HG03025 (cell line): ENCODE results near the gene MACROD1.
A peak's percentile ranks its signal among the peaks of the same experiment; 100 is the strongest.

ENCODE experiments used
- ATAC-seq: cut with Tn5 transposase; IDR thresholded peaks from one replicate; pipeline ENCODE4 v1.9.1; 2021; ENCODE audit warnings: mild to moderate bottlenecking, moderate library complexity; ENCODE audit not compliant: unreplicated experiment, low FRiP score

The MACROD1 gene, protein sequence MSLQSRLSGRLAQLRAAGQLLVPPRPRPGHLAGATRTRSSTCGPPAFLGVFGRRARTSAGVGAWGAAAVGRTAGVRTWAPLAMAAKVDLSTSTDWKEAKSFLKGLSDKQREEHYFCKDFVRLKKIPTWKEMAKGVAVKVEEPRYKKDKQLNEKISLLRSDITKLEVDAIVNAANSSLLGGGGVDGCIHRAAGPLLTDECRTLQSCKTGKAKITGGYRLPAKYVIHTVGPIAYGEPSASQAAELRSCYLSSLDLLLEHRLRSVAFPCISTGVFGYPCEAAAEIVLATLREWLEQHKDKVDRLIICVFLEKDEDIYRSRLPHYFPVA

DNA sequence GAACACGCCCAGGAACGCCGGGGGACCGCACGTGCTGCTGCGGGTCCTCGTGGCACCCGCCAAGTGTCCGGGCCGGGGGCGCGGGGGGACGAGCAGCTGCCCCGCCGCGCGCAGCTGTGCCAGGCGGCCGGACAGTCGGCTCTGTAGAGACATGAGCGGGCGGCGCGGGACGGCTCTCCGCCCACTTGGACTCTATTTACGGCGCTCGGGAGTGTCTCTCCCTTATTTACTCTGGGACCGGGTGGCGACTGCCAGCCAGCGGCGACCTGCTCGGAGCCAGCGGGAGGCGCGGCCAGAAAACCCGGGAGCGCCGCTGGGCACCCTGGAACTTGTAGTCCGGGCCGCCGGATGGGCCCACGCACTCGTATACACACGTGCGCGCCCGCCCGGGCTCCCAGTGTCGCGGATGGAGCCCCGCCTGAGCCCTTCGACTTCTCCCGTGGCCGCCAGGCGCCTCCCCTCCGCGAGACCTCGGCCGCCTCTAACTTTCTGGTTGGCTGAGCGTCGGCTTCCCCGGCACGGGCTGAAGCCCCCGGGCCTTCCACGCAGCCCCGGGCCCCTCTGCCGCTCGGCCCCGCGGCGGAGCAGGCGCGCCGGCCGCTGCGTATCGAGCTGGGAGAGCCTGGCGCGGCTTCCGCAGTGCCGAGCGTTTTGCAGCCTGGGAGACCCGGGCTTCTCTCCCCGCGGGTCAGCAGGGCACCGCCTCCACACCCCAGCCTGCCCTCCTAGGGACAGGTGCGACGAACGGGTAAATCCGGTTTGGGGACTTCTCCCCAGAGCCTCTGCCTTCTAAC is at the start of gene MACROD1:
MACROD1 (minus strand) TSS at position 272 of the 794 bp plus-strand sequence; CDS start at position 153, 119 bp downstream.
- ATAC-seq: peak; percentile 75

DNA sequence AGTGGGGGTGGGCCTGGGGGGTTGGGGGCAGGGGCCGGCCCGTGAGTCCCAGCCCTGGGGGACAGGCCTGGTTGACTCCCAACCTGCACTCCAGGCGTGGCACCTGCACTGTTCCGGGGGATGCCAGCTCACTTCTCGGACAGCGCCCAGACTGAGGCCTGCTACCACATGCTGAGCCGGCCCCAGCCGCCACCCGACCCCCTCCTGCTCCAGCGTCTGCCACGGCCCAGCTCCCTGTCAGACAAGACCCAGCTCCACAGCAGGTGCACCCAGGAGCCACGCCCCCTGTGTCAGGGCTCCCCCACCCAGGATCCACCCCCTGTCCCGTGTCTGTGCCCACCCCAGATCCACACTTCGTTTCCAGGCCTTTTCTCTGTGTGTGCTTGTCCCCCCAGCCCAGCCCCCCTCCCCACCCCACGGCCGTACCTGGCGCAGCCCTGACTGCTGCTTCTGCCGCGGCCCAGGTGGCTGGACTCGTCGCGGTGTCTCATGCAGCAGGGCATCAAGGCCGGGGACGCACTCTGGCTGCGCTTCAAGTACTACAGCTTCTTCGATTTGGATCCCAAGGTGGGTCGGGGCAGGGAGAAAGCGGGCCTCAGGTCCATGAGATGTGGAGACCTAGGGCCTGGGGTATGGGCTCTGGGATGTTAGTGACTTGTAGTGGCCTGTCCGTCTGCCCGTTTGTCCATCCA is 45.4 kb upstream of the MACROD1 start:
- ATAC-seq: no peak

DNA sequence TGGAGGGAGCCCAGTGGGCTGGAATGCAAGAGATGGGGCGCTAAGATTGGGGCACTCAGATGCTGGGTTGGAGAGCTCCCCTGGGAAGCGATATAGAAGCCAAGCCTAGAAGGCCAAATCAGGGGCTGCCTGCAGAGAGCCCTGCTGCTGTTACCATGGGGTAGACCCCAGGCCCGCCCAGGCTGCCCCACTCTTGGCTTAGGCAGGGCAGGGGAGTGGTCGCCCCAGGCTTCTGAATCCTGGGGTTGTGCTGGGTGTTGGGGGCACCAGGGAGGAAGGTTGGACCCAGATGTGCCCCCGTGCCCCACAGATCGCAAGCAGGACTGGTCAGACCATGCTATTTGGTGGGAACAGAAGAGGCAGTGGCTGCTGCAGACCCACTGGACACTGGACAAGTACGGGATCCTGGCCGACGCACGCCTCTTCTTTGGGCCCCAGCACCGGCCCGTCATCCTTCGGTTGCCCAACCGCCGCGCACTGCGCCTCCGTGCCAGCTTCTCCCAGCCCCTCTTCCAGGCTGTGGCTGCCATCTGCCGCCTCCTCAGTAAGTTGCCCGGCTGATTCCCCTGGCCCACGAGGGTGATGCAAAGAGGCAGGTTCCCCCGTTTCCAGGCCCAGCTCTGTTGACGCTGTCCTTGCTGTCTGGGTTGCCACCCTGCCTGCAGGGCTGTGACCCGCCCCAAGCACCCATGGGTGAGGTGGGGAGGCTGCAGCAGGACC is 44.5 kb upstream of the MACROD1 start:
- ATAC-seq: no peak

DNA sequence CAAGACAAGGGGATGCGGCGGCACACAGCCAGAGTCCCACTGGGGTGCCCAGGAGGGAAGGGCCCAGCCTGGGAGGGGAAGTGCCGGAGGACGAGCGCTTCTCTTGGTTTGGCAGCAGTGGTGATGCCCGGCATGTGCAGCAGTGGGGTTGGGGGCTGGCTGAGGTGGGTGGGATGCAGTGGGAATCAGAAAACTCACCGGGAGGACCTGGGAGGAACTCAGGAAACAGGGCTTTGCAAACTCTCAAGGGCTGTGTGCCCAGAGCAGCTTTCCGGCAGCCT is 43.6 kb upstream of the MACROD1 start:
- no peak for ATAC-seq

DNA sequence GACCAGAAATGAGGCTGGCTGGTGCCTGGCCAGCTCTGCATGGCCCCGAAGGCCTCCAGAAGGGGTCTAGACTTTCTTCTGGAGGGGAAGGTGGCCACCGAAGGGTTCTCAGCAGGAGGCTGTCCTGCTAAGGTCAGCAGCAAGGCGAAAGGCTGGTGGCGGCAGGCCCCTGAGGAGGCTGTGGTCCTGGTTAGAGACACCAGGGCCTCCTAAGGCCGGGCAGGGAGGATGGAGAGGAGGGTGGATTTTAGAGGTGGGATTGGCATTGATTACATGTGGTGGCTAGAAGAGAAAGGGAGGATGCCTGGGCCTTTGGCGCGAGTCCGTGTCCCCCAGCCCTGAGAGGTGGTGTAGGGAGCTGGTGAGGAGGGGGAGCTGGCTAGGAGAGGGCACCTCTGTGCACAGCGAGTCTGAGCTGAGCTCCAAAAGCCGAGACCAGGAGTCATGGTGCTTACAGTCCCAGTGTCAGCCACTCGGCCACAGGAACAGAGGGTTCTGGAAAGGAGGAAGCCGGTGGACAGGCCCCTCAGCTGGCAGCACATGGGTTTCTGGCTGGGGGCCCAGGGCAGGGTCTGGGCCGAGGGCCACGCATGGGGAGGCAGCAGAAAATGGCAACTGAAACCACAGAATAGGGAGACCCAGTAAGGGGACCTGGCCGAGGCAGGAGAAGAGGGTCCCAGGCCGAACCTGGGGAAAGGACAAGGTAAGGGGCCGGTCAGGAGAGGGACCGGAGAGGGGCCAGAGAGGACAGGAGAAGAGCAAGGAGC is 43.1 kb upstream of the MACROD1 start:
- no peak for ATAC-seq

DNA sequence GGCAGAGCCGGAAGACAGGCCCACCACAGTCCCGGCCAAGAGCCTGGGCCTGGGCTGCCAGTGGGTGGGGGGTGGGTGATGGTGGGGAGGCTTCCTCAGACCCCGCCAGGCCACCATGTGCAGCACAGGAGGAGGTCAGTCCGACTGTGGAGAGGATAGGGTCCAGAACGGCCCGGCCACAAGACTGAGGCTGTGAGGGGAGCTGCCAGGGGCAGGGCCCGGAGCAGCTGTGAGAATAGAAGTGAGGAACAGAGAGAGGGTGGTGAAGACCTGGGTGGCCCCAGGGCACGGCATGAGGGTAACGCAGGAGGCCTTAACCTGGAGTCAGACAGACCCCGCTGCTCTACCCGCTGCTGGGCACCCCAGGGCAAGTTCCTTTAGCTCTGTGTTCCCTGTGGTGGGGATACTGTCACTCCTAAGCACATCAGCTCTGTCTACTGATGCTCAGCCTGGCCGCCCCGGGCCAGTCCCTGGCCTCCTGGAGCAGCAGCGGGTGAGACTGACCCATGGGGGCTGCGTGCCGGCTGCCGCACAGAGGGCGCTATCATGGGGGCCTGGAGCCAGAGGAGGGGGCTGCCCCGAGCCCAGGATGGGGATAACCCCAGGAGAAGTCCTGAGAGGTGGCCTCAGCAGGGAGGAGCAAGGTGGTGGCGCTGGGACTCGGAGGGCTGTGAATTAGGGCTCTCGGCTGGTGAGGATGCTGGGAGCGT is 42.3 kb upstream of the MACROD1 start:
- no peak for ATAC-seq

DNA sequence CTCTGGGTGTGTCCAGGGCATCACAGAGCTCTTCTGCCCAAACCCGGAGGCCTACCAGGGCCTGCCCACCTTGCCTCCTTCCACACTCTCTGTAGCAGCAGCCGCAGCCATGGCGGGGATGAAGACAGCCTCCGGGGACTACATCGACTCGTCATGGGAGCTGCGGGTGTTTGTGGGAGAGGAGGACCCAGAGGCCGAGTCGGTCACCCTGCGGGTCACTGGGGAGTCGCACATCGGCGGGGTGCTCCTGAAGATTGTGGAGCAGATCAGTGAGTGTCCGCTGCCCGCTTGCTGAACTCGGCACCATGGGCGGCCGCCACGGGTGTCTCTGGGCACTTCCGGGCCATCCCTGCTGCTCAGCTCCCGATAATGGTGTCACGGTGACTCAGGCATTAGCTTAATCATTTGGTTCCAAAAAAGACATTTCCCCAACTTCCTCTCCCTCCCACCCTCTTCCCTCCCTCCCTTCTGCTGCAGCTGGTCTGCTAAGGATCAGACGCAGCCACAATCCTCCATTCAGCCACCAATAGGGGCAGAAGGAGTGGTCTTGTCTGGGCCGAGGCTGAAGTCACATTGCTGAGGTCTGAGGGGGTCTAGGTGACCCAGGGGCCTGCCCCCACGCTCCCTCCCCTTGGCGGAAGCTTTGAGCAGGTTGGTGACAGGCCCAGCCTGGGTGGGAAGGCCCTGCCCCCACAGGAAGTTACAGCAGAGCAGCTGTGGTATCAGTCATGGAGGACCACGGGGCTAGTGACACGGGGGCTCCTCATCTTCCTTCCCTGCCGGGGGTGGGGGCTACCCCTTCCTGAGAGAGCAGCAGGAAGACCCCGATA is 41.6 kb upstream of the MACROD1 start:
- ATAC-seq: peak; percentile 40

DNA sequence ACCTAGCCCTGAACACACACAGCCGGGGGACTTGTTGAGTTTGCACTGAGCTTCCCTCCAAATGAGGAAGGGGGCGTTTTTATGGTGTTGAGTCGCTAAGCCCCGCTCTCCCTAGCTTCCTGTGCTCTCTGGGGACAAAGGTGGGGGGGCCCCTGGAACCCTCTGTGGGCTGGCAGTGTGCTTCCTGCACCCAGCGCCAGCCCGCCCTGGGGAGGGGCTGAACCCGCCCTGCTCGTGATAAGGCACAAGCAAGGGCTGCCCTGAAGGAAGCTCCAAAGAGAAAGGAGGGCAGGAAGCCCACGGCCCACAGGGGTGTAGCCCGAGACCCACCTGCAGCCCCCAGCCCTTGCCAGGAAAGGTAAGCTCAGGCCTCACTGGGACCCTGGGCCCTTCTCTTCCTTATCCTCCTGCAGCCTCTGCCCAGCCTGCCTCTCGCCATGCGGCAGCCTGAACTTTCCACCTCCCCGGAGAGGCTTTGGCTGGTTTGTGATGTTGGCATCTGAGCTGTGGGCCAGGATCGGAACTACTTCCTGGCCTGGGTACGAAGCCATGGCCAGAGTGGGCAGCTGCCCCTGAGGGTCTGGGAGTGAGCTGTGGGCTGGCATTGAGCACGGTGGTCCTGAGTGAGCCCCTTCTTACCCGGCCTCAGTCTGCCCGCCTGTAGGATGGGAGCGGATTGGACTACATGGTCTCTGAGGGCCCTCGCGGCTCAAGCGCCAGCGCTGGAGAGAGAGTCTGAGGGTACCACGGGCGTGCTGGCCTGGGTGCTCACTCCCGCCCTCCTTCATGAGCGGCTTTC is 40.7 kb upstream of the MACROD1 start, which contains the start of gene FERMT3:
FERMT3 (plus strand) TSS at position 265 of the 799 bp plus-strand sequence. CDS start 644 bp downstream, outside the sequence.
- no peak for ATAC-seq

DNA sequence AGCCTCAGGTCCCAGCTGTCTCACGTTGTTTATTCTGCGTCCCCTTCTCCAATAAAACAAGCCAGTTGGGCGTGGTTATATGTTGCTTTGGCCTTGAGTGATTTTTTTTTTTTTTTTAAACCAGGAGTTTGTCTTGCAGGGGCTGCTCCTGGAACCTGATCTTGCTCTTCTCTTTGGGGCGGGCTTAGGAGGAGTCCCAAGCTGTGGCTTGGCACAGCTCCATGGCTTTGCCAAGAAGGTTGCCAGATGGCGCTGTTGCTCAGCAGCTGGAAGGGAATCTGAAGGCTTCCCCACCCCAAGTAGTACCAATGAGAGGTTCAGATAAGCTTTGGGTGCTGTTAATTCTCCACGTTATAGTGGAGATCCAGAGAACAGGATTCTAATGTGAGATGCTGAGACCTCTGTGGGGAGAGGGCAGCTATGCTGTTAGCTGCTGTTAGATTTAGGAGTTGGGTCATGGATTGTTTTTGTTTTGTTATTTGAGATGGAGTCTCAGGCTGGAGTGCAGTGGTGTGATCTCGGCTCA is 38.6 kb upstream of the MACROD1 start:
- ATAC-seq: no peak

DNA sequence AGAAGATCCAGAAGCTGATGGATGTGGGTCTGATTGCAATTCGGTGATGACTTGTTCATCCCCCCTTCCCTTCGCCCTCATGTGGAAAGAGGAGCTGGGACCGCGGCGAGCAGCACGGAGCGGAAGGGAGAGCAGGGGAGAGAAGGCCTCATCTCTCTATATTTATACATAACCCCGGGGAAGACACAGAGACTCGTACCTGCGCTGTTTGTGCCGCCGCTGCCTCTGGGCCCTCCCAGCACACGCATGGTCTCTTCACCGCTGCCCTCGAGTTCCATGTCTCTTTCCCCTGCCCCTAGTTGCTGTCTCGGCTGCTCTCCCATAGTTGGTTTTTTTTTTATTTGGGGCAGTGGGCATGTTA is 38.1 kb upstream of the MACROD1 start:
- no peak for ATAC-seq

DNA sequence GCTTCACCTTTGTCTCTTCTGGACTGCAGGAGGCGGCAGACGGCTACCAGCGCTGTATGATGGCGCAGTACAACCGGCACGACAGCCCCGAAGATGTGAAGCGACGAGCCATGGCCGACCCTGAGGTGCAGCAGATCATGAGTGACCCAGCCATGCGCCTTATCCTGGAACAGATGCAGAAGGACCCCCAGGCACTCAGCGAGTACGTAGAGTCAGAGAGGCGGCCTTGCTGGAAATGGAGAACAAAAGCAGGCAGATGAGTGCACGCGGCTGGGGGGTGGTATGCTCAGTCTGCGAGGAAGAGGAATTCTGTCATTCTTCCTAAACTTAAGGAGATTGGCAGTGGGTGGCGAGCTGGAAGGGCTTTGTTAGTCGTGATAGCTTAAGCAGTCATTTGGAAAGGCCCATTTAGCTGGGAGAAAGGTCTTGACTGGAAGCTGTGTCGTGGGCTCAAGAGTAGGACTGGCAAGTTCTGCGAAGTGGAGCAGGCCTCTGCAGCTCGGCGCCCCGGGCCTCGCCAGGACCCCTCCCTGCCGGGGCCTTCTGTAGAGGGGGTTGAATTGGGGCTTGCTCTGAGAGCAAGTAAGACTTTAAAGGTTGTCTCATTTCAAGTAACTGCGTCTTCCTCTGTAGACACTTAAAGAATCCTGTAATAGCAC is 37.6 kb upstream of the MACROD1 start:
- no peak for ATAC-seq

DNA sequence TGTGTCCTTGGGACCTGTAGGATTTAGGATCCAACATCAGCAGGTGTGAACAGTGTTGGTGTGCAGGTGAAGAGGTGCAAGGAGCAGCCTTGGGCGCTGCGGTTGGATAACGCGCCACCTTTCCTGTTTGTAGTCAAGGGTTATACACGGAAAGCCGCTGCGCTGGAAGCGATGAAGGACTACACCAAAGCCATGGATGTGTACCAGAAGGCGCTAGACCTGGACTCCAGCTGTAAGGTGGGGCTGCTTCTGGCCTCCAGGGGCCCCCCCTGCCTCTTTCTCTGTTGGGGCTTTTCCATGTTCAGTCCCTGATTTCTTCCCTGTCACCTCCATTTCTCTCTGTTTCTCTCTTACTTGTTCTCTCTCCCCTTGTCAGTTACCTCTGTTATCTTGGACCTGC is 37.1 kb upstream of the MACROD1 start:
- no peak for ATAC-seq

DNA sequence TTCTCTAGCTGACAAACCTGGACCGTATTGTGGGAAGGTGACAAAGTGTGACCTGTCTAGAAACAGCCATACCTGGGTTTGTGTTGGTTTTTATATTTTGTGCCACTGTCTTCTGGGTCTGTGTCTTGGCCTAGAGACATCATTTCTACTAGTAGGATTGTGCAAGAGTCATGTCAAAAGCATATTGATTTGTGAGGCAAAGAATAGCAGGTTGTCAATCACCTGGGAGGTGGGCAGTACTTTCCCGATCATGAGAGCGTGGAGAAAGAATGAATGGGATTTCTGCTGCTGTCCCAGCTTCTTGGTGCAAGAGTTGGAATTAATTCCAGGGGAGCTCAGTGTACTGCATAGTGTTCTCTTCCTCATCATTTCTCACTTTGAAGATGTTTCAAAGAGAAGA is 35.6 kb upstream of the MACROD1 start:
- ATAC-seq: no peak

DNA sequence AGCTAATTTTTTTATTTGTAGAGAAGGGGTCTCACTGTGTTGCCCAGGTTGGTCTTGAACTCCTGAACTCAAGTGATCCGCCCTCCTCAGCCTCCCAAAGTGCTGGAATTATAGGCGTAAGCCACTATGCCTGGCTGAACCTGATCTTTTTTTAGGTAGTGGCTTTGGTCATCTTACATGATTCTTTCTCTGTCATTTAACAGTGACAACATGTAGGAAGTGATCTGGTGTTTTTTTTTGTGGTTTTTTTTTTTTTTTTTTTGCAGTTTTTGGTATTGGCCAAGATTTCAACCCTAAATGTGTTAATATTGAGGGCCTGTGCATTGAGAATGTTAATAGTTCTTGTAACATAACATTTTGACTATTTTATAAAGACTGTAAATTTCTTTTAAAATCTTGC is 32.6 kb upstream of the MACROD1 start:
- ATAC-seq: no peak

DNA sequence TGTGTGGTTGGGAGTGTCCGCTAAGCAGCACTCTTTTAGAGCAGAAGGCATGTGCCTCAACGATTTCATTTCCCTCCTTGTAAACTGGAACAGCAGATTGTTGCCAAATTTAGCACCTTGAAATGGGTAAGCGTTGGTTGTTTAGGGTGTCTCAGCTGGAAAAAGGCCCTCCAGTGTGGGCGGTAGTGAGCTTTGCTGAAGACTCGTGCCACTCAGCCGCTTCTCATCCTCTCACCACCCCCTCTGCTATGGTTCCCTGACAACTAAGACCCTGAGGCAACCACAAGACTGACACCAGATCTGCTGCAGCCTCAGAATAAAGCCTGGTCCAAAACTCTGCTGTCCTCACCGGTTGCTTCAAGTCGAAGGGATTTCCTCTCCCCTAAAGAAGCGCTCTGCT is 30.7 kb upstream of the MACROD1 start:
- ATAC-seq: no peak

DNA sequence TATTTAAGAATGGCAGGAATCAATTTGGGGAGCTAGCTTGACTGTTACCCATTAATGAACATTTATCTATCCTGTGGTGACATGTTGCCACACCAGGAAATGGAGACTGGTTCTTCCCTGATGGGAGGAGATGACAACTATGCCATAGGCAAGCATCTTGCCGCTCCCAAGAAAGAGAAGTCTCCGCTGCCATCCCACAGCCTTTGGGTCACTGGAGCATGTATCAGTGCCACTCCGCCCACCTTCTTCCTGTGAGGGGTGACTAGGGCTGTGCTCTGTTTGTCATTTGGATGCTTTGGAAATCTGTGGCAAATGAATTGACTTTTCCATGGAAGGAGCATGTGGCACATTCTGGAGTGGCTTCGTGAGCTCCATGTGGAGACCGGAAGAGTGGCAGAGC is 26.5 kb upstream of the MACROD1 start:
- ATAC-seq: no peak

DNA sequence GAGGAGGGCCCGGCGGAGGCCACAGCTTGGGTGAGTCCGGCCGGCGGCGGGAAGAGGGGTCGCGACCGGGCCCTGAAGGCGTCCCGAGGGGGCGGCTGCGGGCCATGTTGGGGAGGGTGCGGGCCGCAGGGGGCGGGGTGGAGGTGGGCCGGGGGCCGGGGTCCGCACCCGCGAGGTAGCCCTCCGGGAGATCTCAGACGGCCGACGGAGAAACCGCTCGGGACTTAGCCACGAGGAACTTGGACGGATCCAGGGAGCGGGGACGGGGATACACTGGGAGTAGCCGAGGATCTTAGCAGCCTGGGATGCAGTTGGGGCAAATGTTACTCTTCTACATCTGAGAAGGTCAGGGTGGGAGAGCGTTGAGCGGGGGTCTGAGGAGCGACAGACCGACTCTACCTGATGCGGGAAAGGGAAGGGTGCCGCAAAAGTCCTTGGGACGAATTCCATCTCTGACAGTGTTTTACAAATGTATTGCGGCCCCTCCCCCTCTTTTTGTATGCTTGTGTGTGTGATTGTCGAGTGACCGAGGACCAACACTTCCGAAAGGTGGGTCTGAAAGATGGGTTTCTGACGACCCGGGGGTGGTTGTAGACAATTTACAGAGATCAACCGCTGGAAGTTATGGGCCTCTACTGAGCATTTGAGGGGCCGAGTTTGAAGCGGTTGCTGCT is 20.7 kb upstream of the MACROD1 start:
- no peak for ATAC-seq
